Measurements from ENCODE around the gene CHML.
A peak's percentile ranks its signal among the peaks of the same experiment; 100 is the strongest.

The CHML gene

DNA sequence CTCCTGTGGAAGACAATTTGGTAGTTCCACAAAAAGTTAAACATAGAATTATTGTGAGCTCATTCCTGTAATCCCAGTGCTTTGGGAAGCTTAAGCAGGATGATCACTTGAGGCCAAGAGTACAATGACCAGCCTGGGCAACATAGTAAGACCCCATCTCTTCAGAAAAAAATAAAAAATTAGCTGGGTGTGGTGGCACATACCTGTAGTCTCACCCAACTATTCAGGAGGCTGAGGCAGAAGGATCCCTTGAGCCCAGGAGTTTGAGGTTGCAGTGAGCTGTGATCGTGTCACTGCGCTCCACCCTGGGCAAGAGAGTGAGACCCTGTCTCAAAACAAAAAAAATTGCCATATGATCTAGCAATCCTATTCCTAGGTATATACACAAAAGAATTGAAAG, 4.1 kb upstream of the CHML start:
- no peak for DNase-seq

DNA sequence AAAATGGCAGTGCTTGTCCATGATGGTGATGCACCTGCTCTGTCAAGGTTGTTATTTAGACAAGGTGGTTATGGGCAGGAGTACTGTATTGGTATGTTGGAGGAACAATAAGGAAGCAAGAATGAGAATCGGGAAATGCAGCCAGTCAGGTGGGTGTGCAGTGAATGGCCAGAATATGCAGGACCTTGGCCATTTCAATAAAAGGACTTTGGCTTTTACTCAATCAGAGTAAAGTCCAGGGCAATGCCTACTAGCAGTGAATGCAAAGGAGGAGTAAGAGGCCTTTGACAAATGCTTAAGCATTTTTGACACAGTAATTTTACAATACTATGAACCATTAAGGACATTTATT, 2.4 kb upstream of the CHML start:
- DNase-seq, result no peak

DNA sequence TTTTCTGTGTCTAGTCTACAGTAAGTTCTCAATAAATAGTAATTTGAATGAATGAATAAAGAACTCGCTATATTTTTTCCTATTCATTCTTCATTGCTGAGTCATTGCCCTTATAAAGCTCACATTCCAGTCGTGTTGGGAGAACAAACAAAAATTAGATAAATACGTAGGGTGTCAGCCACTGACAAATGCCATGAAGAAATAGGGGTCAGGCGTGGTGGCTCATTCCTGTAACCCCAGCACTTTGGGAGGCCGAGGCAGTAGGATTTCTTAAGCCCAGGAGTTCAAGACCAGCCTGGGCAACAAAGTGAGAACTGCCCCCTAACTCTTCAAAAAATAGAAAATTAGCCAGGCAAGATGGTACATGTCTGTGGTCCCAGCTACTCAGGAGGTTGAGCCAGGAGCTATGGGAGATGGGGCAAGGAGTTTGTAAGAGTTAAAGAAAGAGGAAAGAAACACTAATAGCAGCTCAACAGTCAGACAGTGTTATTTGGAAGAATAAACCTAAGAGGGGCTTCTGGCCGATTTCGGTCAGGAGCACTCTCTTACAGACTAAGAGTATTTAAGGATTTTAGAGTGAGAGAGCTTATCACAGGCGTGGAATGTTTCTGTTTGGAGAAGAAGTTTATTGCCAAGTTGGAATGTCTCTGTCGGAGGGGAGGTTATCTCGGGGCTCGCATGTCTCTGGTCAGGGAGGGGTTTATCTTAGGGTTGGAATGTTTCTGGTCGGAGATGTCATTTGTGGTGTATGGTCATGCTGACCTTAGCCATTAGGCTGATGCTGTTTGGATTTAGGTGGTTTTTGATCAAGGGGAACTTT, 1.8 kb upstream of the CHML start:
- DNase-seq, result no peak

DNA sequence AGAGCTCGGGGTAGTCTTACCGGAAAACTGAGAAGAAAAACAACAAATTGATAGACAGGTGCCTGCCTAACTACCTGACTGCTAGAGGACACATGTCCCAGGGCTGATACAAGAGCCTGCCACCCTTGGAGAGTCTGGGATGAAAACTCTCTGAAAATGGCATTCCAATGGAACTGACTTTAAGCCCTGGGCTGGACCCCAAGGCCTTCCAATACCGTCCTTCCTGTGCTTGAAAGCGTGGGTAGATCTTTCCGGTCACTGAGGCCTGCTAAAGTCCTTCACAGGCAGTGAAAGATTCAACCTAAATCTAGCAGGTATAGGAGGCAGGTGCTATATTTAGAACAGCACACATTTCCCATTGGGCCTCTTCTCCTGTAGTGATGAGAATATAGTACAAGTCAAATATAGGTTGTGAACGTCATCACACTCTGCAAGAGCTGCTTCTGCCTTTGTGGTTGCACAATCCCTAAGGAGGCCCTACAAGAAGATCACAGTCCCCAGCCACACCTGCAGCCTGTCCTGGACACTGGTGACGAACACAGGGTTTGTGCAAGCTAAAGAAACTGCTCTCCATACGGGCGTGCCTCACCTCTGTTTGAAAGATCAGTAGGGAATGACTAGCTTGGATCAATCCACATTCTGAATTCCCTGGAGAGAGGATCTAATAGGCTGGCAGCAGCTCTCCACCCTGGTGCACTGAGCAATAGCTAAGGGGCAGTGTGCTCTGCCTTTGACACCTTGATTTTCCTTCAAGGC, 876 bp upstream of the CHML start:
- no peak for DNase-seq

DNA sequence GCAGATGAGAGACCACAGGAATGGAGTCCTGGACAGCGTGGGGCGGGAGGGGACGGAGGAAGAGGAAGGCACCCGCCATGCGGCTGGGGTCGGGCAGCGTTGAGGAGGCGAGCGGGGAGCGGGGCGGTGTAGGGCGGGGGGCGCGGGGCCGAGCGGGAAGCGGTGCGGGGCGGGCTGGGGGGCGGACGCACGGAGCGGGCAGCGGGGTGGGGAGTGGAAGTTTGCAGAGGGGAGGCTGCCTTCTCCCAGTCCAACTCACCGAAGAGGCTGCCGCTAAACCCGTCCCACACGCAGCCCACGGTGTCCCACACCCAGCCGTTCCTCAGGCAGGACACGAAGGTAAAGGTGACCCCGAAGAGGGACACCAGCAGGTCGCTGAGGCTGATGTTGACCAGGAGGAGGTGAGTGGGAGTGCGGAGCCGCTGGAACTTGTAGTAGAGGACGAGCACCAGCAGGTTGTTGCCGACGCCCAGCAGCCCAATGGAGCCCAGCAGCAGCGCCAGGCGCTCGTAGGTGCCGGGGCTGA, 483 bp downstream of the CHML start:
- DNase-seq, result no peak

DNA sequence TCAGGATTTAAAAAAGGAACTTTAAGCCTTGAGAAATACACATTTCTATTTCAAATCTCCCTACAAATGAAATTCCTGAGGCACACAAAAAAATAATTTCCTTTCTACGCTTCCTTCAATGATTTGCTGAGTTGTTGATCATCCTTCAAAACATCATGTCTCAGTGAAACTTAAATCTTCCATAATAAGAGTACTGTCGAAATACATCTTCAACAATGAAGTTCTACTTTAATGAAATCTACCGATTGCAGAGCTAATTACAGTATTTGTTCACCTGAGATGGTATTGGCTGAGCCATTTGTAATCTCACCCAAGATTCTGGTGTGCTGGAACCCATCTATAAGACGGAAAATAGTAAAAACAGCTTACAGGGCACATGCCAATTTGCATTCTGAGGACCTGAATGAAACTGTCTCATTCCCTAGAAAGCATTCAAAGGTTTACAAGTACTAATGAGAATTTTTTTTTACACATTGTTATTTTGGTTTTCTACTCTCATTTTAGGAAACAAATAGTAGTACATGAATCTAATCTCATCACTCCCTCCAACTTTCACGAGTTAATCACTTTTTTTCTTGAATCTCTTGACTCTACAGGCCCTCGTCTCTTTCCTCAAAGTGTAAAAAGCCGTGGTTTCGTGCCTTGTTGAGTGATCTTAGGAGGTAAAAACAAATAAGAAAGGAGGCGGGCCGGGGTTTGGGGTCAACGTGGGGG, 1.1 kb downstream of the CHML start:
- peak; percentile 25 for DNase-seq

DNA sequence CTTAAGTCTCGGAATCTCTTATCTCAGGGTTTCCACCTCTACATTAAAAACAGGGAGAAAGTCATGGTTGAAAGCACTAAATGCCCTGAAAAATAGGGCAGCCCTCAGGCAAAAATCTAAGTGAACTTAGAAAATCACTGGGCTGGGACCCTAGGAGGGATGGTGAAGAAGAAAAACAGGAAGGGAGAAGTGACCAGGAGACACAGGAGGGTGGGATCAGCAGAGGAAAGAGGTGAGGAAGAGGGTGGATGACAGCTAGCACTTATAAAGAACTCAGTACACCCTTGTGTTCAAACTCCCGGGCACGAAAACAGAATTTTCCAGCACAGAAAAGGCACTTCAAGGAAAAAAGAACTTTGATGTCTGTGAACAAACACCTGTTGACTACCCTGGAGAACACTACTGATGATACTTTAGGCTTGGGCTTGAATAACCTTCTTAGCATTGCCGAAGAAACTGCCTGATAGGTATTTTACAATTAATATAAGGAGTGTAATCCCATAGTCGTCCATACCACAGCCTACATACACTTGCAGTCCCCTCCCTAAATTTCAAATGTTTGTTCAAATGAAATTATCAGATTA, 2.0 kb downstream of the CHML start:
- DNase-seq, result no peak

DNA sequence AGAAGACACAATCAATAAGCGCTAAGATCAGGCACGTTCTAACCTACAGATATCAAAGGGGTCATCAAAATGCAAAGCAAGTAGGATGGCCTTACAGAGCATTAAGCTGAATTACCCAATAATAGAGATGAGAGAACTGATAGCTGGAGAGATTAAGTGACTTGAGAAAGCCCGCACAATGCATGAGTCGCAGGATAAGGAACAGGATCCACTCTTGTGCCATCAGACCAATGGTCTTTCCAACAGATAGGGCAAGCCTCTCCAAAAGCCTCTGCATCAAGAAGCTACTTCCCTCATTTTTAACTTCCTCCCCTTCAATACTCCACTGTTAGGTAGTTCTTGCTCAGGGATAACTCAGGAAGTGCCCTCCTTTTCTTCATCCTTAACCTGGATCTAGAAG, 2.6 kb downstream of the CHML start:
- DNase-seq, result no peak

DNA sequence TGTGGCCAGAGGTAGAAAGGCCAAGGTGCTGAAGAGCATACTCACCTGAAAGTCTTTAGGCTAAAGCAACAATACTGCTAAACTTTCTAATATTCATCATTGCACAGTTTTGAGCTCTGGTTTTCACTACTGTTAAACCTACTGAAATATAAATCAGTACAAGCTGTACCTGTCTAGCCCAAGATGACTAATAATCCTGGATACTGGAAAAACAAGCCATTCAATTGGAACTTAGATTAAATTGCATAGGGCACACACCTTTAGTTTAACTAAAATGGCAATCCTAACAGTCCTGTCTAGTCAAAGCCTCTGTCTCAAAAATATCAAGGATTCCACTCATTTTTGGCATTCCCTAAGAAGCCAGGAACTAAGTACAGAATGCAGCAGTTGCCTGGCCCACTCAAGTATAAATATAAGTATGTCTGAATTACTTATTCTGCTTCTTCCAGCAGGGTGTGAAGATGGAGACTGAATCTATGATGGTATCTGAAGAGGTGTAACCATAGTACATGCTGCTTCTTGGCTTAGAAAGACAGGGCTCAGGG, 3.1 kb downstream of the CHML start:
- DNase-seq, result no peak

DNA sequence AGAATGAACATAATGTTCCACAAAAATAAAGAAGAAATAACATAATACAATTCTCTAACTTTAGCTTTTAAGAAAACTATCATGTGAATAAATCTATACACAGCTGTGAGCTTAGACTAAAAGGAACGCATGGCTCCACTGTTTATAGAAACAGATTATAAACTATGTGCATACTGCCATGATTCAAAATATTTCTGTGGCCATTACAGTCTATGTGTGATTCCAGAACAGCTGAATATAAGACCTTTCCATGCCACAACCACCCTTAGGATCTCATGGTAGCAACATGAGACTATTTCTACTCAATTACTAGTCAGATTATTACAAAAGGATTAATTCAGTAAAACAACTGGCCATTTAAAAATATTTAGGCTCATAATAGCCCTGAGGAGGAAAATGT, 3.9 kb downstream of the CHML start:
- no peak for DNase-seq

DNA sequence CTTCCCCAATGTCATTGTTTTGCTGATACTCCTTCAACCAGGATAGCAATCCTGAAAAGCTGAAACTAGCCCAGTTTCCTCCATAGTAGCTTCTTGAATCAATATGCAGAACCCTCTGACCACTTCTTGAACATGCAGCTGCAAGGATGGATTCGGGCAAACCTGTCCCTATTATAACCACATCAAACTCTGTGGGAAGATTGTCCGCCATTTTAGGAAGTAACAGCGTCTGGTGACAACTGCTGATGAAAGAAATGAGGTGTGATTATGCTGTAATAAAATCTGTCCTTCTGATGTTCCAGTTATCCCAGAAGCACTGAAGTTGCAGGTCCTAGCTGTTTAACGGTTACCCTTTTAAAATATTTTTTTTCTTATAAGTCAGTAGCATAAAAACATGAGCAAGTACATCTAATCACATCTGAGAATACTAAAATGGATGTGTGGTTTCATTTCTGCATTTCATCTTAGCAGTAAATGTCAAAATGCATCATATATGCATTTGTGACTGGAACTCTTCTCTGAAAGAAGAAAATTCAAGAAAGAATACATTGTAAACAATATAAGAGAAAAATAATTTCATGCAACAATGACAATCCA, 4.5 kb downstream of the CHML start:
- DNase-seq, result no peak

DNA sequence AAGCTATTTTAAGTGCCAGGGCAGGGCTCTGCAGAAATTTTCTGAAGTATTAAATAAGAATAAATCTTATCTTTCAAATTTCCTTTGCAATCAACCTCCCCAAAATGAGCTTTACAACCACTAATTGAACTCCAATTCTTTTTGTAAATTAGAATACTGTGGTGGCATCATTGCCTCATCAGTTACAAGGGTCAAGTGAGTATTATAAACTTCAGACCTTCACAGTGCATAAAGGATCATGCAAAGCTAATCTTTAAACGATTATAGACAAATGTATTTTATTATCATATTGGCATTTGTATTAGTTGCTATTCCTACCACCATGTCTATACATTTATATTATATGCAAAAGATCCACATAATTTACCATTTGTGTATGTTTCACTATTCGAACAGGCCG, 7.2 kb downstream of the CHML start:
- DNase-seq, result no peak

DNA sequence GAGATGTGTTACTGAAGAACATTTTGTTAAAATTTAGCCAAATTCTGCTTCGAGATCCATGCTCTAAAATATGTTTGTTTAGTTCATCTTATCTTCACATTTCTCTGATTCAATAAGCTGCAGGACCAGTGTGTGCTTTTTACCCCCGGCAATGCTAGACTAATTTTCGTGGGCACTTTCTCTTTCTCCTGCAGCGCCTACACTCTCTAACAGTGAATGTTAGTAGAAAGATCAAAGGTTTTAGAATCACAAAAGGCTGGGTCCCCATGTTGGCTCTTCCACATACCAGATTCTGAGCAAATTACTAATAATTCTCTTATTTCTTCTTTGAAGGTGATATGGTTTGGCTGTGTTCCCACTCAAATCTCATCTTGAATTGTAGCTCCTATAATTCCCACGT, 8.5 kb downstream of the CHML start:
- DNase-seq, result no peak

DNA sequence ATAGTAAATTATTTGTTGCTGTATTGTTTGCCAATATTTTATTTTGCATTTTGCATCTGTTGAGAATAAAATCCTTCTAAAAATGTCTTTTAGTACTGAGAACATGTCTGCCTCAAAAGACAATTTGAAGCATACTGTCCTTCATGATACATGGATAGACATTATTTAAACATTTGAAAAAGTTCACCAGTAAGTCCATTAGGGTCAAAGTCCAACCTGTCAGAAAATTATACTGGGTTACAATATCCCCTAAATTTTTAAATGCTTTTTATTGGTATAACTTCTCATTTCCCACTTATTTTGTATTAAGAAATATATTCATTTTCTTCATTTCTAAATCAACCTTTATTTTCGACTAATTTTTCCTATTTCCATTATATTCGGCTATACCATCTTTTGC, 9.3 kb downstream of the CHML start:
- DNase-seq, result no peak

DNA sequence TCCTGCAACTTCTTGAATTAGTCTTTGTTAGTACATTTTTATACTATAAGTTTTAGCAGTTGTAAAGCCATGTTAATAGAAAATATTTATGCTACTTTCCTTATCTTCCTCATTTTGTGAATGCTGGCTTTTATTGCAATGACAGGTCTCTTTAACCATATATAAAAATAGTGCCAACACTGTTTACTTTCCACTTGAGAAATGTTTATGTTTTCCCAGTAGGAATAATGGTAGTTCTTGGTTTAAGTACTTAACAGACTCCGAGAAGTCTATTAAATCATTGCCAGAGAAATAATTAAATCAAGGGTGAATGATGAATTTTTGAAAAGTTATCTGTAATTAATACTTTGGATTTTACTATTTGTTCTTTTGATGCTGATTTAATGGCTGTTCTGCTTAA, 9.7 kb downstream of the CHML start:
- DNase-seq, result no peak

DNA sequence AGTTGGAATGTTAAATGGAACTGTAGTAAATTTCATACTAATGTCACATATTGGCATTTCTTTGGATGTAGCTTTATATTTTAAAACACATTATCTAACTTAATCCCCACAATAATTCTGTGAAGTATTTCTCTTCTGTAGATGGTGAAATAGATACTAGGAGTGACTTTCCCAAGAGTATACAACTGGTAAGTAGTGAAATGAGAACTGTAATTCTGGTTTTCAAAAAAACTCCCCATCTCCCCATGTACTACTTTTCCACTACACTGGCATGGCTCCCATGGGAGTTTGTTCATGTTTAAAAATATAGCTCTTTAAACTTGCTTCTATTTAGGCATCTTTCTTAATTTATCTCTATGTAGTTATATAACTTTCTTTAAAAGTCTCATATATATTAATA, 10.2 kb downstream of the CHML start:
- no peak for DNase-seq

DNA sequence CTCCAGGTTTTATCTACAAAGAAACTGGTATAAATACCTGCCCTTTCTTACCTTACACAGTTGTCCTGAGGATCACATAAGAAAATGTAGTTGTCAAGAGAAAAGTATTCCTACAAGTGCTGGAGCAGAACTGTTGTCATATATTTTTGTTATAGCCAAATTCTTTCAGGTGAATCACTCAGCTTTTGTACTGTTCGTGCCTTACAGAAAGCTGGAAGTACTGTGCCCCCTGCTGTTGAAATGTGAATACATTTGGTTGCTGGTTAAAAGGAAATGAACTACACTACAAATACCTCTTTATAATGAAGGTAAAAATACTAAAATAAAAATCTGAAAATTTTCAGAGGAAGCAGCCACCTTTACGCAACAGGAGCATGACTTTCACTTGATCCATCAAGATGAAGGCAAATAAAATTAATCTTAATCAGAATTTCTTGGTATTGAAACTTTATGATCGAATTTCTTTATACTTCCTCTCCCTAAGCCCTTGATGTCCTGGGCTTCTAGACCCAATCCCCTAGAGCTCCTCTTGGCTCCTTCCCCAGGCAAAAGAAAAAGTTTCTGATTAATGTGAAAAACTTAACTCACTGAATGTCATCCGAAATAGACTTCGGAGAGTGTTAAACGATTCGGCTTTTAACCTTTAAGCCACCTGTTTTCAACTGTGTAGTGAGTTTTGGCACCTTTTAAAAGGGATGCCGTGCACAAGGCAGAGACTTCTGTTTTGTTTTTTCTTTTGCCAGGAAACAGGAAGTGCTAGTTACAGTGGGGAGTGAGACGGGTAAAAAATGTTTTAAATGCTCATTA, 12.5 kb downstream of the CHML start:
- peak; percentile 74 for DNase-seq

DNA sequence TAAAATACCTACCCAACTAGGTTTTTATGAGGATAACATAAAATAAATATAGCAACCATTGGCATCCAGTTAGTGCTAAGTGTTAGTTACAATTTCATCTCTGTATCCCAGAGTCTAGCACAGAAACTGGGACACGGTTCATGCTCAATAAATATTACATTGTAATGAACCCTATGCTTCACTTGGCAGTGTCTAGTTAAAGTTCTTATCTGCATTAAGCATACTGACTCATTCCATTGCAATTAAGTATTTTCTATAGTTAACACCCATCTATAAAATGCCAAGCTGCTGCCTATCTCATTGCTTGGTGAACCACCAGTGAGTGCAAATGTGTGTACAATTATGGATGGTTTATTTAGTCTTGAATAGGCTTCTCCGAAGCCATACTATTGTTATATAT, 15.2 kb downstream of the CHML start:
- no peak for DNase-seq

DNA sequence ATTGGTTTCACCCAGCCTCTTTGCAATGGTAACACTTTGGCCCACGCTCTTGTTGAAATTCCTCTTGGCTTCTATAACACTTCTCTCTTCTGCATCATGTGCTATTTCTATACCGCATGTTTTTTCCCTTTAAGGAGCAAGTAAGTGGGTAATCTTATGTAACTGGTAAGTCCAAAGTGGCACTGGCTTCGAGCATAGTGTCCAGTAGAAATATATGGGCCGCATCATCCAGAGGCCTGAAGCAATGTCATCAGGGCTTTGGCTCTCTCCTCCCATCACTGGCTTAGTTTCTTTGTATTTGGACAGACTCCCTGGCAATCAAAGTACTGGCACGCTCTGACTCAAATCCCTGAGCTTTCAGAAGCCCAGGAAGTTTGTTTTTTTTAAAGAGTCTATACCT, 17.5 kb downstream of the CHML start:
- no peak for DNase-seq

DNA sequence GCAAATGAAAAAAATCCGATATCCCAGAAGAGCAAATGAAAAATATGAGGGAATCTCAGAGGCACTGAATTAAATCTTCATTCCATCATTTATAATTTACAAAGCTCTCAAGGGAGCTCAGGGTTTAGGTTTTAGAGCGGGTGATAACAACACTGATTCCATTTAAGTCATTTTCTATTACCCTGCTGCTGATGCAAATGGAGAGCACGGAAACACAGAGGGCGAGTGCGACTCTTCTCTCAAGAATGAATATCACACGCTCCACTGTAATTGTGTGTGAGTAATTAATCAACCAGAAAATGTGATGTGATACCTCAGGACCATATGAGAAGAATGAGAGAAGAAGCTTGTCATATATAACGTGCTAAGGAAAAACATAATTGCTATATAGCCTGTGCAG, 22.7 kb downstream of the CHML start:
- DNase-seq, result no peak

DNA sequence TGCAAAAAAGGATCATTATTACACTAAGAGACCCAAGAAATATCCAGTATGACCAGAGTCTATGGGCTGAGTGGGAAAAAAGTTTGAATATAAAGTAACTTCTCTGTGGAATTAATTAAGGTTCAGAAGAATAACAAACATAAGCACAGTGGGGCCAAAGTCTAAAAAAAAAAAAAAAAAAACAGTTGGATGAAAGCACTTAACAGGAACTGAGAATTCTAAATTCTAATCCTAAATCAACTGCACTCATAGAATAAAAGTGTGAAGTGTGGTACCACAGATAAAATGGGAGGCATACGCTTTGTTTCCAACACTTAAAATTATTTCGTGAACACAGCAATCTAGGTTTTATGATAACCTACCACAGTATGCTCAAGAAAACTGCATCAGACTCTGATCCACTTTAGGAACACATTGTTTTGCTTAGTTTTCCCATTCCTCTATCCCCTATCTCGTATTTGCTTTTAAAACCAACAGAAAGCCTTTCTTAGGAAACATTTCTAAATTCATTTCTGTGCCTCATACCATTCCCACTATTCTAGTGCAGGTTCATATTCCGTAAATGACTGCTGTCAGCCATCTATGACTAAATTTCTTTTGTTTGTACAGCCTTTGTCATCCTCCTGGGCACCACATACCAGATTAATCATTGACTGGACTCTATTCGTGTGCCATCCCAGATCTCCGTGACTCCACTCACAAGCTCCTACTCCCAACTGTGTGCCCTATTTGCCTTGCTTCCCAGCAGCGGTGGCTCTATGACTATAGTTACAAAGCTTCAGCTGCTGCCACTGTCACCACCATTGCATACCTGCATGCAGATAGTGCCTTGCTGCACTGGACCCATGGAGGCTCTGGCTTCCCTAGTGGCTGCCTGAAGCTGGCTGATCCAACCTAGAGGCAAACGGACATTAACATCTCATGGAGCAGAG, 24.9 kb downstream of the CHML start:
- DNase-seq, result no peak

Data from CD4-positive, alpha-beta T cell treated with Interleukin-17A for 1 hour (primary cell).